ENCODE data around the gene PPP1CA.

PPP1CA gene

GRCh38 chr11:67401495-67402191, at the start of gene PPP1CA:
Gene PPP1CA, minus strand, starts transcription at chr11:67401858. Its CDS starts 76 bp downstream, at chr11:67401782.
- peak; percentile 82 to 91 for DNase-seq (ENCODE audit: low read depth in 2 of 2)

GRCh38 chr11:67450796-67451657, 49.4 kb upstream of the PPP1CA start:
- DNase-seq (ENCODE audit: low read depth in 2 of 2), result no peak

- no peak for DNase-seq (ENCODE audit: low read depth in 2 of 2)
Measured at GRCh38 chr11:67449116-67449844, 47.6 kb upstream of the PPP1CA start.

GRCh38 chr11:67448220-67448609, 46.6 kb upstream of the PPP1CA start:
- DNase-seq (ENCODE audit: low read depth in 2 of 2), result no peak

GRCh38 chr11:67445515-67445914, 43.9 kb upstream of the PPP1CA start:
- DNase-seq (ENCODE audit: low read depth in 2 of 2), result no peak

- no peak for DNase-seq (ENCODE audit: low read depth in 2 of 2)
Measured at GRCh38 chr11:67442504-67443404, 41.1 kb upstream of the PPP1CA start.

GRCh38 chr11:67441731-67442351, 40.2 kb upstream of the PPP1CA start:
- no peak for DNase-seq (ENCODE audit: low read depth in 2 of 2)

GRCh38 chr11:67441098-67441563, 39.5 kb upstream of the PPP1CA start:
- DNase-seq (ENCODE audit: low read depth in 2 of 2), result no peak

- no peak for DNase-seq (ENCODE audit: low read depth in 2 of 2)
Measured at GRCh38 chr11:67440229-67441097, 38.8 kb upstream of the PPP1CA start.

- no peak for DNase-seq (ENCODE audit: low read depth in 2 of 2)
Measured at GRCh38 chr11:67439321-67440228, 37.9 kb upstream of the PPP1CA start.

- DNase-seq (ENCODE audit: low read depth in 2 of 2), result peak; percentile 79 to 80
Measured at GRCh38 chr11:67438158-67438902, 36.7 kb upstream of the PPP1CA start.

- no peak for DNase-seq (ENCODE audit: low read depth in 2 of 2)
Measured at GRCh38 chr11:67437809-67438157, 36.1 kb upstream of the PPP1CA start.

GRCh38 chr11:67437082-67437808, 35.6 kb upstream of the PPP1CA start, which contains the start of gene PTPRCAP:
Gene PTPRCAP, minus strand, starts transcription at chr11:67437682. Its CDS starts 63 bp downstream, at chr11:67437619.
- peak in 1 of 2 donors; percentile 63 for DNase-seq (ENCODE audit: low read depth in 2 of 2)

GRCh38 chr11:67436459-67437081, 34.9 kb upstream of the PPP1CA start:
- DNase-seq (ENCODE audit: low read depth in 2 of 2), result peak; percentile 68 to 74

GRCh38 chr11:67435727-67436458, 34.2 kb upstream of the PPP1CA start:
- DNase-seq (ENCODE audit: low read depth in 2 of 2), result no peak

Data from stimulated activated CD8-positive, alpha-beta memory T cell treated with anti-CD3 and anti-CD28 coated beads, Interleukin-2, amount 100 ng/mL, for 48 hours (primary cell).